SK-N-DZ (cell line): ENCODE data around the gene USF1. TPM values are rescaled to one million over a fixed set of nuclear protein-coding genes. Genes with fewer than 3 reads are reported as not detected.

Experiments used
- DNase-seq: peaks from one replicate; pipeline ENCODE4 v3.0.0-alpha.2; 2015; ENCODE audit warnings: low spot score
- polyA plus RNA-seq, 2 experiments: library from polyadenylated mRNA; depleted of rRNA; stranded (reverse); fragments of >200 nt; gene quantifications; 2 replicates each; pipeline ENCODE4 v1.2.3, GENCODE V29; 2014

The USF1 gene
- polyA plus RNA-seq (2014; cell fraction: cytosol; rRNA removed) = 77.6 and 80.5 TPM in 2 replicates
- 296 and 346 TPM in 2 replicates for polyA plus RNA-seq (2014; cell fraction: nucleus; rRNA removed)

- DNase-seq = peak; percentile 97
Observed at GRCh38 chr1:161045736-161046604, at the start of gene USF1. Gene USF1 (minus strand): TSS chr1:161045977. CDS start chr1:161043275, 2,702 bp downstream.

- DNase-seq = no peak
Observed at GRCh38 chr1:161095230-161095629, 49.5 kb upstream of the USF1 start.

GRCh38 chr1:161094481-161094880, 48.7 kb upstream of the USF1 start:
- no peak for DNase-seq

- no peak for DNase-seq
Observed at GRCh38 chr1:161092621-161093028, 46.8 kb upstream of the USF1 start.

GRCh38 chr1:161091796-161092507, 46.2 kb upstream of the USF1 start:
- DNase-seq = no peak

GRCh38 chr1:161091093-161091492, 45.3 kb upstream of the USF1 start:
- no peak for DNase-seq

- DNase-seq = no peak
Observed at GRCh38 chr1:161090617-161091016, 44.8 kb upstream of the USF1 start.

- DNase-seq = no peak
Observed at GRCh38 chr1:161089938-161090337, 44.2 kb upstream of the USF1 start.

- no peak for DNase-seq
Observed at GRCh38 chr1:161089251-161089924, 43.6 kb upstream of the USF1 start, which contains the start of gene NECTIN4. Gene NECTIN4 (minus strand): TSS chr1:161089558. CDS start chr1:161089296, 262 bp downstream.

- no peak for DNase-seq
Observed at GRCh38 chr1:161088587-161089110, 42.9 kb upstream of the USF1 start.

GRCh38 chr1:161086457-161086856, 40.7 kb upstream of the USF1 start:
- no peak for DNase-seq

- DNase-seq = no peak
Observed at GRCh38 chr1:161085165-161085564, 39.4 kb upstream of the USF1 start.

- no peak for DNase-seq
Observed at GRCh38 chr1:161084597-161084988, 38.8 kb upstream of the USF1 start.

- no peak for DNase-seq
Observed at GRCh38 chr1:161083748-161084596, 38.2 kb upstream of the USF1 start.

- no peak for DNase-seq
Observed at GRCh38 chr1:161082996-161083747, 37.4 kb upstream of the USF1 start.

- DNase-seq = no peak
Observed at GRCh38 chr1:161082483-161082882, 36.7 kb upstream of the USF1 start.

GRCh38 chr1:161081519-161081918, 35.7 kb upstream of the USF1 start:
- DNase-seq = no peak

- DNase-seq = no peak
Observed at GRCh38 chr1:161080441-161081405, 34.9 kb upstream of the USF1 start.
